HepG2 (cell line): ENCODE results near the gene RAD1. TPM values are rescaled to one million over a fixed set of nuclear protein-coding genes. Genes with fewer than 3 reads are reported as not detected.

Experiments
- ARID5B ChIP-seq: IDR thresholded peaks from 2 replicates; pipeline ENCODE4 v1.4.0; 2020; ENCODE audit warnings: mild to moderate bottlenecking, missing genetic modification reagents
- BCL6 ChIP-seq: IDR thresholded peaks from 2 replicates; pipeline ENCODE4 v1.6.1; 2016; ENCODE audit warnings: missing genetic modification reagents, missing compliant biosample characterization
- FOSL2 ChIP-seq: sonication (generic); formaldehyde crosslinking; IDR thresholded peaks from 2 replicates; pipeline ENCODE4 v1.4.0; 2020; ENCODE audit warnings: missing genetic modification reagents
- FOXO1 ChIP-seq: sonication (generic); formaldehyde crosslinking; IDR thresholded peaks from 2 replicates; pipeline ENCODE4 v1.4.0; 2020; ENCODE audit warnings: missing genetic modification reagents
- GTF2F1 ChIP-seq: fragments of 150-350 bp; IDR thresholded peaks from 2 replicates; pipeline ENCODE4 v1.6.1; 2014; ENCODE audit warnings: low read length
- IKZF5 ChIP-seq: IDR thresholded peaks from 2 replicates; pipeline ENCODE4 v1.6.1; 2018; ENCODE audit warnings: missing genetic modification reagents, mild to moderate bottlenecking, missing compliant biosample characterization
- IRF2 ChIP-seq: IDR thresholded peaks from 2 replicates; pipeline ENCODE4 v1.6.1; 2018; ENCODE audit warnings: missing genetic modification reagents, missing compliant biosample characterization
- KMT2B ChIP-seq: IDR thresholded peaks from 2 replicates; pipeline ENCODE4 v1.6.1; 2016; ENCODE audit warnings: missing genetic modification reagents, missing compliant biosample characterization
- MTA3 ChIP-seq: sonication (generic); formaldehyde crosslinking; IDR thresholded peaks from 2 replicates; pipeline ENCODE4 v1.4.0; 2020; ENCODE audit warnings: missing genetic modification reagents
- NCOA2 ChIP-seq: sonication (generic); formaldehyde crosslinking; IDR thresholded peaks from 2 replicates; pipeline ENCODE4 v1.8.0; 2022; ENCODE audit warnings: inconsistent platforms
- PPARG ChIP-seq: conservative IDR thresholded peaks from 2 replicates; pipeline ENCODE4 v1.6.1; 2016; ENCODE audit warnings: missing biosample characterization, missing genetic modification reagents
- RARA ChIP-seq: IDR thresholded peaks from 2 replicates; pipeline ENCODE4 v1.6.1; 2016; ENCODE audit warnings: missing genetic modification reagents, missing compliant biosample characterization
- REPIN1 ChIP-seq: sonication (generic); formaldehyde crosslinking; IDR thresholded peaks from 2 replicates; pipeline ENCODE4 v1.8.0; 2022; ENCODE audit warnings: missing genetic modification reagents, low read depth, mild to moderate bottlenecking, borderline replicate concordance
- SOX5 ChIP-seq: IDR thresholded peaks from 2 replicates; pipeline ENCODE4 v1.6.1; 2016; ENCODE audit warnings: borderline replicate concordance
- TARDBP ChIP-seq: sonication (generic); formaldehyde crosslinking; IDR thresholded peaks from 2 replicates; pipeline ENCODE4 v1.8.0; 2022; ENCODE audit warnings: mild to moderate bottlenecking, missing genetic modification reagents
- TBX2 ChIP-seq: sonication (generic); formaldehyde crosslinking; IDR thresholded peaks from 2 replicates; pipeline ENCODE4 v1.5.0; 2020; ENCODE audit warnings: missing genetic modification reagents, mild to moderate bottlenecking, borderline replicate concordance
- TCF7 ChIP-seq: sonication (generic); IDR thresholded peaks from 2 replicates; pipeline ENCODE4 v1.6.1; 2016; ENCODE audit warnings: antibody characterized with exemption, low read depth
- TFAP4 ChIP-seq: sonication (generic); IDR thresholded peaks from 2 replicates; pipeline ENCODE4 v1.6.1; 2016; ENCODE audit warnings: low read depth, borderline replicate concordance
- ZNF33B ChIP-seq: sonication (generic); formaldehyde crosslinking; IDR thresholded peaks from 2 replicates; pipeline ENCODE4 v1.5.1; 2020; ENCODE audit warnings: mild to moderate bottlenecking, missing genetic modification reagents
- ZNF770 ChIP-seq: sonication (generic); formaldehyde crosslinking; IDR thresholded peaks from 2 replicates; pipeline ENCODE4 v1.5.0; 2020; ENCODE audit warnings: mild to moderate bottlenecking, missing genetic modification reagents
- polyA plus RNA-seq, 8 experiments: library from polyadenylated mRNA; depleted of rRNA in 3 of 8; stranded (reverse) in 7 of 8; unstranded in 1 of 8; fragments of >200 nt; fragmentation: Illumina TruSeq in 4 of 8; extraction: Trizol in 4 of 8; gene quantifications; 2 replicates each; pipeline versions ENCODE4 v1.2.1 to v1.2.3, GENCODE V29; 2011 to 2016; ENCODE audit warnings: low read depth in 4 of 8, missing spikeins in 1 of 8, mixed read lengths in 1 of 8; ENCODE audit not compliant: insufficient read depth in 1 of 8
- total RNA-seq, 5 experiments: library from RNA; depleted of rRNA; stranded (reverse); fragments of >200 nt; fragmentation: Illumina TruSeq; extraction: Trizol; gene quantifications; 2 replicates each; pipeline ENCODE4 v1.2.3, GENCODE V29; 2016; ENCODE audit warnings: low read depth in 1 of 5

The RAD1 gene
- total and polyA plus RNA-seq, 2 of the 13 experiments (the other 11 are each of a cell fraction or from before 2014, with no cell fraction given) = 14.7 to 39.1 TPM

GRCh38 chr5:34889394-34889793 is 25.9 kb downstream of the RAD1 start (continued):
- peak; percentile 74 for TF ChIP-seq ARID5B (CRISPR knock-in tag)
- TF ChIP-seq BCL6 (CRISPR knock-in tag) = peak; percentile 69
- no peak for TF ChIP-seq GTF2F1
- peak; percentile 67; the same call in 1 of the 2 replicates for TF ChIP-seq FOXO1 (CRISPR knock-in tag)
- peak; percentile 57 for TF ChIP-seq NCOA2 (CRISPR knock-in tag)
- peak; percentile 58; the same call in 1 of the 2 replicates for TF ChIP-seq REPIN1 (CRISPR knock-in tag)
- no peak for TF ChIP-seq MTA3 (CRISPR knock-in tag)
- peak; percentile 64; the same call in 1 of the 2 replicates for TF ChIP-seq IRF2
- 0 out of 2 replicates have a peak, but pooled peaks have one; percentile 25 for TF ChIP-seq KMT2B
- peak; percentile 71 for TF ChIP-seq RARA (CRISPR knock-in tag)
- TF ChIP-seq FOSL2 (CRISPR knock-in tag) = 0 out of 2 replicates have a peak, but pooled peaks have one; percentile 27
- TF ChIP-seq IKZF5 = peak; percentile 43; the same call in 1 of the 2 replicates
- peak; percentile 61 for TF ChIP-seq PPARG
- TF ChIP-seq ZNF770 (CRISPR knock-in tag) = peak; percentile 23
- TF ChIP-seq SOX5 = peak; percentile 40; the same call in 1 of the 2 replicates
- TF ChIP-seq TCF7 = peak; percentile 21; the same call in 1 of the 2 replicates
- no peak for TF ChIP-seq ZNF33B (CRISPR knock-in tag)
- TF ChIP-seq TBX2 (CRISPR knock-in tag) = peak; percentile 46; the same call in 1 of the 2 replicates
- peak; percentile 18; the same call in 1 of the 2 replicates for TF ChIP-seq TFAP4
- TF ChIP-seq TARDBP = peak; percentile 52; the same call in 1 of the 2 replicates
